Naive thymus-derived CD8-positive, alpha-beta T cell (primary cell): ENCODE results near the gene GSG1. TPM values are rescaled to one million over a fixed set of nuclear protein-coding genes. Genes with fewer than 3 reads are reported as not detected.
A peak's percentile ranks its signal among the peaks of the same experiment; 100 is the strongest.

Experiments
- ATAC-seq, 2 donors: fragments of 150-1000 bp; cut with Tn5 transposase in 1 of 2; sonication (Bioruptor Pico), chemical (Tn5 transposase) in 1 of 2; 1 replicate in 1 of 2; 2 replicates in 1 of 2; pipeline ENCODE4 v1.10.0; 2021; ENCODE audit warnings: mild to moderate bottlenecking in 2 of 2, moderate library complexity in 2 of 2
- POLR2A ChIA-PET: fragments of 350-600 bp; sonication (Branson Sonifier 250); formaldehyde crosslinking; loops from one replicate; lab custom pipeline; 2021; ENCODE audit warnings: antibody characterized with exemption; lab: Charles Lee
- DNase-seq, 10 donors: peaks; one replicate each; pipeline versions ENCODE4 v3.0.0 to v3.0.0-alpha.2; 2020 to 2022
- H3K27ac Mint-ChIP-seq, 10 donors: one replicate each; pipeline ENCODE4 v1.8.0; 2020 to 2022; ENCODE audit warnings: mild to moderate bottlenecking in 10 of 10, mixed read lengths in 10 of 10, moderate library complexity in 4 of 10, inconsistent platforms in 1 of 10
- H3K27me3 Mint-ChIP-seq, 5 donors: one replicate each; pipeline ENCODE4 v1.8.0; 2021 to 2022; ENCODE audit warnings: mixed read lengths in 5 of 5
- H3K36me3 Mint-ChIP-seq, 3 donors: one replicate each; pipeline ENCODE4 v1.8.0; 2020 to 2022; ENCODE audit warnings: mixed read lengths in 3 of 3, mild to moderate bottlenecking in 2 of 3, inconsistent platforms in 1 of 3
- H3K4me1 Mint-ChIP-seq, 4 donors: one replicate each; pipeline ENCODE4 v1.8.0; 2021 to 2022; ENCODE audit warnings: mixed read lengths in 4 of 4
- H3K4me3 Mint-ChIP-seq, 10 donors: one replicate each; pipeline ENCODE4 v1.8.0; 2020 to 2022; ENCODE audit warnings: mild to moderate bottlenecking in 10 of 10, mixed read lengths in 10 of 10, moderate library complexity in 6 of 10, inconsistent platforms in 1 of 10
- H3K9me3 Mint-ChIP-seq, 9 donors: one replicate each; pipeline ENCODE4 v1.8.0; 2020 to 2022; ENCODE audit warnings: mixed read lengths in 9 of 9, mild to moderate bottlenecking in 3 of 9, inconsistent platforms in 1 of 9, moderate library complexity in 1 of 9
- polyA plus RNA-seq, 3 donors: library from polyadenylated mRNA; unstranded; fragments of 300-500 nt; fragmentation: Illumina TruSeq; gene quantifications; one replicate each; pipeline ENCODE4 v1.2.3, GENCODE V29; 2021
- total RNA-seq, 8 experiments: library from RNA in 2 of 8; stranded (reverse) in 2 of 8; gene quantifications; one replicate each; pipeline ENCODE4 v1.2.3 and lab custom pipeline; 2021 to 2026

The GSG1 gene
- total and polyA plus RNA-seq, 5 experiments from 2014 or later, result 0.21 TPM; not detected in 4

DNA sequence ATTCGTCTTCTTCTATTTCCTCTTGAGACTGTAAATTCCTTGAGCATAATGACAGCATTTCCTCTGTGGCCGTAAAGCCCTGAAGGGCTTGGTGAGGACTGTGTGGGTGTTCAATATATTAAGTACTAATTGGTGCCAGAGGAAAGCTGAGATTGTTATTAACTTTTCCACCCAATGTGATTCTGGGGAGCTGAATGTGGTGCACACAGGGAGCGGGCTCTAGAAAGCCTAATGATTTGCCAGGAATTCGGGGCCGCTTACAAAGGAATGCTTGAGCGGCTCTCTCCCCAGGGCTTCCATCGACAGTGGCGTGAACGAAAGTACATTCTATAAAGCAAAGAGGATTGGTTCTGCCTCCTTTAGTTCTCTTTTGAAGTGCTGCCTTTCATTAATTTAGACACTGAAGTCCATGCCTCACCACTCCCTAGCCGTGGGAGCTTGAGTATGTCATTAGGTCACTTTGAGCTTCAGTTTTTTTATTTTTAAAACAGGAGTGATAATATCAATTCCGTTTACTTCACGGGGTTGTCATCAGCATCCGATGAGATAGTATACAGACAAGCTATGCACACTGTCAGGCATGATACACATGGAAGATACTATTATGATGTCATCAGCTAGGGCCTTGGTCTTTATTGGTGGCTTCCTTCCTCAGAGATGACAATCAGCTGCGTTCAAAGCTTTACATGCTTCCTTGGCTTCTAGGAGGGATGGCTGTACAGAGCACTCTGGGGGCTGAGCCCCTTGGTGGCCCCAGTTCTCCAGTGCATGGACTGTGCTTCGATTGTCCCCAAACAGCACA lies 11.0 kb upstream of the GSG1 start:
- H3K4me3 Mint-ChIP-seq, result no peak overlapping the region
- H3K27me3 Mint-ChIP-seq, result peaks cover 3 to 26% (median 6%) of the 10 kb centered on the region in 5 donors
- H3K36me3 Mint-ChIP-seq, result no peaks in the 10 kb centered on the region
- H3K9me3 Mint-ChIP-seq, result no peaks in the 10 kb centered on the region
- ATAC-seq, result no peak
- H3K27ac Mint-ChIP-seq, result peak overlapping the region in 1 of 10 donors; percentile 50
- no peaks in the 10 kb centered on the region for H3K4me1 Mint-ChIP-seq
- no peak for DNase-seq
- POLR2A ChIA-PET, result no interaction called here

DNA sequence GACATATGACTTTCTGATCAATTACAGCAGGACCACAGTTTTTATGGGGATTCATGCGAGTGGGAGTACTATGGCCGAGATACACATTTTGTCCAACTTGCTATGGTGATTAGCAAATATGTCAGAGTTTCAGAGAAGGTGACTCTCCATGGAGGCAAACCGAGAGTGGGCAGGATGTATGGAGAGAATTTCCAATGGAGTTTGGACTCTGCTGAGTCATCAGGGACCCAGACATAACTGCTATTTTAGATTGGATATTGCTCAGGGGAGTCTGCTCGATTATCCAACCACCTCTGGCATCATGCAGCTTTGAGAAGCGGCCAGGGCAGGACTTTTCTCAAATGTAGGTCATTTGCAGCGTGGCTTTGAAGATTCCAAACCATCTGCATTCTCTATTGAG lies 9.5 kb upstream of the GSG1 start:
- H3K4me3 Mint-ChIP-seq, result no peak overlapping the region
- H3K9me3 Mint-ChIP-seq, result peaks cover 0 to 4% (median 0%) of the 10 kb centered on the region in 9 donors
- no peaks in the 10 kb centered on the region for H3K4me1 Mint-ChIP-seq
- POLR2A ChIA-PET, result no interaction called here
- ATAC-seq, result no peak
- no peak for DNase-seq
- H3K27ac Mint-ChIP-seq, result no peak overlapping the region
- H3K27me3 Mint-ChIP-seq, result peaks cover 5 to 26% (median 6%) of the 10 kb centered on the region in 5 donors
- no peaks in the 10 kb centered on the region for H3K36me3 Mint-ChIP-seq

DNA sequence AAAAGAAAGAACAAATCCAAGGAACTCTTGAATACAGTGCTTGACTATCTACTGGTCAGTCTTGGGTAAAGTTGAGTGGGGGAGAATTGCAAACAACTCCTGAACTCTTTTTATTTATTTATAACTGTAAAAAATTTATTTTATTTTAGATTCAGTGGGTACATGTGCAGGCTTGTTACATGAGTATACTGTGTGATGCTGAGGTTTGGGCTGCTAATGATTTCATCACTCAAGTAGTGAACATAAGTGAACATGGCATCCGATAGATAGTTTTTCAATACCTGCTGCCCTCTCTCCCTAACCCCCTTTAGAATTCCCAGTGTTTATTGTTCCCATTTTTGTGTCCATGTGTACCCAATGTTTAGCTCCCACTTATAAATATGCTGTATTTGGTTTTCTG lies 3.2 kb upstream of the GSG1 start:
- ATAC-seq (no peak), DNase-seq (no peak)
- peaks cover 5 to 21% (median 10%) of the 10 kb centered on the region in 4 donors for H3K4me1 Mint-ChIP-seq
- POLR2A ChIA-PET, result no interaction called here
- H3K4me3 Mint-ChIP-seq, result no peak overlapping the region
- no peak overlapping the region for H3K27ac Mint-ChIP-seq
- peaks cover 0 to 4% (median 0%) of the 10 kb centered on the region in 9 donors for H3K9me3 Mint-ChIP-seq
- H3K27me3 Mint-ChIP-seq, result peaks cover 0 to 5% (median 0%) of the 10 kb centered on the region in 5 donors
- no peaks in the 10 kb centered on the region for H3K36me3 Mint-ChIP-seq

DNA sequence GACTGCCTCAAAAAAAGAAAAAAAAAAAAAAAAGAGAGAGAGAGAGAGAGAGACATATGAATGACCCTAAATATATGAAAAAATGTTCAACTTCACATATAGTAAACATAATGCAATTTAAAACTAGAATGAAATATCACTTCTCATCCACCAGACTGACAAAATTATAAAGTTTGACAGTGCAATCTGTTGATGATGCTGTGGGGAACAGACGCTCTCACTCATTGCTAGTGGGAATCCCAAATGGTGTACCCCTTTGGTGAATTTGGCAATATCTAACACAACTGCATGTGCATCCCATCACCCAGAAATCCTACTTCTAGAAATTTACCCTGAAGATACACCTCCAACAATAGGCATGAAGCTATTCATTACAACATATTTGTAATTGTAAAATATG lies 2.3 kb upstream of the GSG1 start:
- no peak overlapping the region for H3K4me3 Mint-ChIP-seq
- no peak overlapping the region for H3K27ac Mint-ChIP-seq
- H3K4me1 Mint-ChIP-seq, result peaks cover 6 to 23% (median 16%) of the 10 kb centered on the region in 4 donors
- POLR2A ChIA-PET, result interaction anchor here (0.5 kb wide), 1 partner anchor 336 kb away, joined by 4 read pairs; no protein-coding TSS in a partner anchor
- H3K36me3 Mint-ChIP-seq, result no peaks in the 10 kb centered on the region
- no peak for ATAC-seq
- H3K27me3 Mint-ChIP-seq, result peaks cover 0 to 5% (median 0%) of the 10 kb centered on the region in 5 donors
- no peak for DNase-seq
- peaks cover 0 to 4% (median 0%) of the 10 kb centered on the region in 9 donors for H3K9me3 Mint-ChIP-seq

DNA sequence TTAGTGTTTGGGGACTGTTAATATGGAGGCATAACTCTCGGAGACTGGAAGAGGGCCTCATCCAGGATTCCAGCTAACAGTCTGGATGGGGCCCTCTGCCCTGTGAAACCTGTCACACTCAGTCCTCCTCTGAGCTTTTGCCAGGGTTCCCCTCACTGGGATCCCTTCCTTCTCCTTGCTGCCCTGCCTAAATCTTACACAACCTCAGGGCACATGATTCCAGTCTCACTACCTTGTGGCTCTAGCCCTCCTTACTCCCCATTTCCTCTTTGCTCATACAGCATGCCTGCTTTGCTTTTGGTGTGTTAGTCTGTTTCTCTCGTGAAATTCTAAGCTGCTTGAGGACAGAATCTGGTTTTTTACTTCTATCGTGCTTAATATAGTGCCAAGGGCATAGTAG lies 942 bp upstream of the GSG1 start:
- POLR2A ChIA-PET, result interaction anchor here (0.6 kb wide), 1 partner anchor 108 kb away, joined by 3 read pairs; no protein-coding TSS in a partner anchor
- DNase-seq, result no peak
- Mint-ChIP-seq H3K27me3 (peaks cover 0 to under 1% (median 0%) of the 10 kb centered on the region in 5 donors), H3K27ac (peak overlapping the region in 3 of 10 donors; percentile 7 to 78 (median 68)), H3K4me3 (no peak overlapping the region), H3K9me3 (peaks cover 0 to 4% (median 0%) of the 10 kb centered on the region in 9 donors), H3K36me3 (no peaks in the 10 kb centered on the region), H3K4me1 (peaks cover 9 to 37% (median 28%) of the 10 kb centered on the region in 4 donors)
- no peak for ATAC-seq

DNA sequence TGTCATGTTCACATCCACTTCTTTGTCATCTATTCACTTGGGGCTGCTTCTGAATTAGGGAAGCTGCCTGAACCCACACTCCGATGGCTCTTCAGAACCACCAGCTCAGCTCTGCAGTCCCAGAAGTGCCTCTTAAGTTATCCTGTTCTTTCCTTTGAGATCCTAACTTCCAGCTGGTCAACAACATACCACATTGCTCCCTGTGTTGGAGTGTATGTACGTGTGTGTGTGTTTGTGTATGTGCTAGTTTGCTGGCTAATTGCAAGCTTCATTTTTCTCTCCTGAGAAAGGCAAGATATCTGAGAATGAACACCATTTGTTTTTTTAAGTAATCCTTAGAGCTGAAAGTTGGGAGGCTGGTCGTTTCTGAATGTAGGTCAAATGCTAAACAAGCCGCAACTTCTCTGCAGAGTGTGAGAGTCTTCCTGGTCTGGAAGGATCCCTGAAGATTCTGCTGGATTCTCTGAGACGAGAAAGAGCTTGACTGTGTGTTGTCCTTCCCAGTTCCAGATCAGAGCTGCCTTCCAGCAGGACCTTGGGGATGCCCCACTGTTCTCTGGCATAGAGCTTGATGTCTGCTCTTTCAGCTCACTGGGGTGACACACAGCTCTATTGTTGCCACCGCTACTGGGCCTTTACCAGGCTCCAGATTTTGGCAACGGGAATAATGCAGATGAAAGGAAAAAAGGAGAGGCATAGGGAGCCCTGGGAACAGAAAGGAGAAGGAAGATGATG lies 839 bp downstream of the GSG1 start:
- Mint-ChIP-seq H3K36me3 (no peaks in the 10 kb centered on the region), H3K27me3 (no peaks in the 10 kb centered on the region), H3K9me3 (no peaks in the 10 kb centered on the region), H3K27ac (peak overlapping the region; percentile 91 to 98 (median 98)), H3K4me3 (peak overlapping the region; percentile 9 to 89 (median 80)), H3K4me1 (peaks cover 19 to 55% (median 45%) of the 10 kb centered on the region in 4 donors)
- POLR2A ChIA-PET, result interaction anchor here (0.6 to 2.6 kb wide), 3 partner anchors 62 to 77 kb away, joined by 3 to 9 read pairs (median 4); no protein-coding TSS in a partner anchor
- ATAC-seq, result no peak
- DNase-seq, result no peak

DNA sequence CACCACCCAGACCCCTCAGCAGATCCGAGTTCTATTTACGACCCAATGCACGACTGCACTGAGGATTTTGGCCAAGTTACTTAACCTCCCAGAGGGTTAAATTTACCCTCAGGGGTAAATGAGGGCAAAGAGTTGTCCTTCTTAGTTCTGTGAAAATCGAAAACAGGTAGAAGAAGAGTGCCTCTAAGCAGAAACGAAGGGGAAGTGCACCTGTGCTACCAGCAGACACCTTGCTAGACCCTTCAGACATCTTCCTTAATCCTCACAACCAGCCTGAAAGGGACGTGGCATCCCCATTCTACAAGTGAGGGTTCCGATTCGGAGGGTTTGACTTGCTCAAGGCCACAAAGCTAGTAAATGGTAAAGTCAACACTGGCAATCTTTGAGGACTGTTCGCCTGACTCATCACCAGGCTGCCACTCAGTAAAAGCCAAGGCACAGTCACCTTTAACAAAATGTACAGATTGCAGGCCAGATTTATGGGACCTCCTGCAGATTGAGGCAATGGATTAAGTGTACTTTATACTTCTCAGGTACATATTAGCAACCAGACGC lies 1.6 kb downstream of the GSG1 start:
- H3K4me1 Mint-ChIP-seq, result peaks cover 19 to 62% (median 46%) of the 10 kb centered on the region in 4 donors
- DNase-seq, result peak in 5 of 10 donors; percentile 4 to 51 (median 31)
- H3K27ac Mint-ChIP-seq, result peak overlapping the region; percentile 91 to 98 (median 98)
- POLR2A ChIA-PET, result interaction anchor here (0.6 to 2.6 kb wide), 7 partner anchors 63 to 377 kb away, joined by 3 to 9 read pairs (median 4); partner anchors contain the start of gene EMP1
- H3K9me3 Mint-ChIP-seq, result no peaks in the 10 kb centered on the region
- no peaks in the 10 kb centered on the region for H3K27me3 Mint-ChIP-seq
- peak; percentile 7 to 21 for ATAC-seq
- peak overlapping the region; percentile 75 to 90 (median 85) for H3K4me3 Mint-ChIP-seq
- no peaks in the 10 kb centered on the region for H3K36me3 Mint-ChIP-seq

DNA sequence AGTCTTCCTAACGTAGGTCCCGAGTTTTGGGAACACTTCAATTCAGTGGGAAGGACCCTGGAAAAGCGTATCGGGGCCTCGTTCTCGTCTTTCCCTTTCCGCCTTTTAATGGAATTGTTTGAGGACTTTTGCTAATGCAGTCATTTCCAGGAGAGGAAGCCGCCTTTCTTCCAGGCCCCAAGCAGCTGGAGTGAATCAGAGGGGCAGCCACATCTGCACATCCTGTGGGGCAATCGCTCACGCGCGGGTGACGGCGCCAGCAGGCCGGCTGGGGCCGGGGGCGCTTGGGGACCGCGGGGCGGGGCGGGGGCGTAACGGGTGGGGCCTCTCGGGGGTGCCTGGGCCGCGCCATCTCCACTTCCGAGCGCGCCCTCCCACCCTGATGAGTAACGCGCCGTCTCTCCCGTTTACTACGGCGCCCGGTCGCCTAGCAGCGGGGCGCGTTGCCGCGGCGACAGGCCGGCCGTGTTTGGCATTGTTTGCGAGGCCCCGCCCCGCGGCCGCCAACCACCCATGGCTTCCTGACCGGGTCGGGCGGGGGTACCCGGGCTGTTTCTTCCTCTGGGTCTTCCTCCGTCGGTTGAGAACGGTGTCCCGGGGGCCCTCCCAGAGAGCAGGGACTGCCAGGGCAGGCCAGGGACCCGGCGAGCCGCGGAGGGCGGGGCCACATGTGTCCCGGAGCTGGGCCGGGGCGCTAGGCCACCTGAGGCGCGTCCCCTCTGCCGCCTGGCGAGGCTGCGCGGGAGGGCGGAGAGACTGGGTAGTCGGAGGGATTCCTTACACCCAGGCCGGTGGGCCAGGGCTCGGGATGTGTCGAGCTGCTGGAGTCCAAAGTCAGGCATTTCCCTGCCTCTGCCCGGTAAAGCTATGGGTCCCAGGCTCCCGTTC lies 2.3 kb downstream of the GSG1 start:
- Mint-ChIP-seq H3K27me3 (no peaks in the 10 kb centered on the region), H3K4me1 (peaks cover 19 to 62% (median 46%) of the 10 kb centered on the region in 4 donors), H3K4me3 (peak overlapping the region; percentile 77 to 90 (median 86)), H3K27ac (peak overlapping the region; percentile 92 to 98 (median 98)), H3K9me3 (no peaks in the 10 kb centered on the region), H3K36me3 (no peaks in the 10 kb centered on the region)
- ATAC-seq (peak; percentile 83 to 88), DNase-seq (peak; percentile 88 to 98 (median 96))
- POLR2A ChIA-PET, result interaction anchor here (0.6 to 2.6 kb wide), 7 partner anchors 64 to 376 kb away, joined by 3 to 9 read pairs (median 4); partner anchors contain the start of gene EMP1

- DNase-seq (no peak), ATAC-seq (no peak)
- Mint-ChIP-seq H3K4me1 (peaks cover 19 to 62% (median 46%) of the 10 kb centered on the region in 4 donors), H3K4me3 (peak overlapping the region; percentile 77 to 90 (median 86)), H3K27ac (peak overlapping the region; percentile 86 to 98 (median 98)), H3K9me3 (no peaks in the 10 kb centered on the region), H3K36me3 (no peaks in the 10 kb centered on the region), H3K27me3 (no peaks in the 10 kb centered on the region)
- POLR2A ChIA-PET, result interaction anchor here (0.6 to 2.6 kb wide), 3 partner anchors 64 to 179 kb away, joined by 3 to 9 read pairs (median 9); no protein-coding TSS in a partner anchor
Observed at GRCh38 chr12:13100605-13100881, 2.9 kb downstream of the GSG1 start.

GRCh38 chr12:13099844-13100604 lies 3.4 kb downstream of the GSG1 start:
- Mint-ChIP-seq H3K27ac (peak overlapping the region; percentile 86 to 98 (median 98)), H3K27me3 (no peaks in the 10 kb centered on the region), H3K4me3 (peak overlapping the region; percentile 77 to 90 (median 86)), H3K4me1 (peaks cover 19 to 62% (median 46%) of the 10 kb centered on the region in 4 donors), H3K36me3 (no peaks in the 10 kb centered on the region), H3K9me3 (no peaks in the 10 kb centered on the region)
- ATAC-seq (no peak), DNase-seq (no peak)
- POLR2A ChIA-PET, result interaction anchor here (0.6 to 1.8 kb wide), 4 partner anchors 79 to 168 kb away, joined by 3 to 9 read pairs (median 3); no protein-coding TSS in a partner anchor
